Activated CD4-positive, CD25-positive, alpha-beta regulatory T cell treated with anti-CD3 and anti-CD28 coated beads, Interleukin-2, amount 50 U/mL, for 24 hours (primary cell): ENCODE data around the gene PRSS56.

ENCODE experiments used
- ATAC-seq, 2 donors: fragments of 150-1000 bp; cut with Tn5 transposase; one replicate each; pipeline ENCODE4 v1.10.0; 2021; ENCODE audit warnings: mild to moderate bottlenecking in 1 of 2, moderate library complexity in 1 of 2

PRSS56 gene

DNA sequence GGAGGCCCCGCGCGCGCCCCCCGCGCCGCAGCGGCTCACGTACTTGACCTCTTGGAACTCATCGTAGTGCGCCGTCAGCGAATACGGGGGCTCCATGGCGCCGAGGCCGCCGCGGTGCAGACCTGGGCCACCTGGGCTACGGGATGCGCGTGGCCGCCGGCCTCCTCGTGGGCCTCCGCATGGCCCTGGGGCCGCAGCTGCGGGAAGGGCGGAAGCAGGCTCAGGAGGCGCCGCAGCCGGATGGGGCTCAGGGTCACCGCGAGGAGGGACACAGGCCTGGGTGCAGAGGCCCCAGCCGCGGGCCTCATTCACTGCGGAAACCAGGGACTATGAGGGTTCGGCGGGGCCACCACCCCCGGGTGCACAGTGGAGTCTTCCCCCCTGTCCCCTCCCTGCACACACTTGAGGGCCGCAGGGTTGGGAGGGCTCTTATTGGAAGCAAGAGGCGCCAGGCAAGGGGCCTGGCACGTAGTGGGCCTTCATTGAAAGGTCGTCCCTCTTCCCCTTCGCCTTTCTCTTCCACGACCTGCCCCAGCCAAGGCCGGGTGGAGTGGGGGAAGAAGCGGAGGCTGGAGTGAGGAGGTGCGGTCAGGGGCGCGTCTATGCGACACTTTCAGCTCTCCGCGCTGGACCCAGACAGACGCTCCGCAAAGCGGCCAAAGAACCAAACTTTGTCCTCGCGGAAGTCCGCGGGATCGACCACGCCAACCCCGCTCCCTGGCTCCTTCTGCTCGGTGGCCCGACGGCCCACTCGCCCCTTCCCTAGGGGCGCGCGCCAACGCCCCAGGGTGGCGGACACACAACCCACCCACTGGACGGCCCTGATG, 33.4 kb upstream of the PRSS56 start:
- no peak for ATAC-seq

GRCh38 chr2:232487385-232488096, 32.6 kb upstream of the PRSS56 start, which contains the start of gene ECEL1:
ECEL1 (minus strand) TSS chr2:232487834; CDS start chr2:232486653, 1,181 bp downstream.
- no peak for ATAC-seq

DNA sequence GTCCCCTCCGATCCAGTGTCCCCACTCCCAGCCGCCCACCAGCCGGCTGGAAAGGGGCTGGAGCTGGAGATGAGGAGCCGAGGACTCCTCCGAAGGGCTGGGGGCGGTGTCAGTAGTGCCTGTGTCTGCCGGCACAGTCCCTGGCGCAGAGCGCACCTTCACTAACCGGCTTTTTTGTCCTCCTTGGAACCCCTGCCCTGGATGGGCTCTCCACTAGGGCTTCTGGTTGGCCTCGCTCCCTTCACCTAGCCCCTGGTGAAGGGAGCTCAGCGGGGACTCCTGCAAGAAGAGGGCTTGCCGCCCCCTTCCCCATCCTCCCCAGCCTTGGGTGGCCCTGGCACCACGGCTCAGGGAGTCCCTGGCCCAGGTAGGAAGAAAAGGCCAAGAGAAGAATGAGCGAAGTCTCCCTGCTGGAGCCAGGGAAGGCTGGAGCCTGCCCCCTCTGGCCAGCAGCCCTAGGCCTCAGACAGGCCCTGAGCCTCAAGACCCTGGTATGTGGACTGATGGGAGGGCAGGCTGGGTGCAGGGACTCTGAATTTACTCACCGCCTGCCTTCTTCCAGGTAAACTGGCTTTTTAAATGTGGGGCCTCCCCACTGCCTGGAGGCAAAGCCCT, 32.0 kb upstream of the PRSS56 start:
- no peak for ATAC-seq

DNA sequence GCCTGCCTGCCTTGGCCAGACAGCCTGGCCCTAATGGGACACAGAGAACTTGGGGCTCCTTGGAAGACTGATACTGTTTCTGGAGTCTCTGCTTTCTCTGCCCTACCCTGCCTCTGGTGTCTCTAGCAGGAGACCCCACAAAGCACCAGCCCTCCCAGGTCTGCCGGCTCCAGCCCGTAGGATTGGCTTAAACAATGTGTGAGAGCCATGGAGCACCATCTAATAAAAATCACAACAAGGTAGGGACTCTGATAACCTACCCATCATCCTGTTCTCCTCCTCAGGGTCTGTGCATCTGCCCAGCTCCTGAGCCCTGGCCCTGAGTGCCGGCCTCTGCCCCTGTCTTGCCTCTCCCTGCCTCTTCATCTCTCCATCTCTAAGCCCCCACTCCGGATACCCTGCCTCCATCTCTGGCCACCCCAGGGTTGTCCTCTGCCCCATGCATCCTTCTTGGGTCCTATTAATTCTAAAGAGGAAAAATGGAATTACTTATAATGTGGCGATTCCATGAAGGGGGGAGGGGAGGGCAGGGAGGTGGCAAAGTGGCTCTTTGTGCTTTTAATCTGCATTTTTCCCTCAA, 31.4 kb upstream of the PRSS56 start:
- ATAC-seq: no peak

DNA sequence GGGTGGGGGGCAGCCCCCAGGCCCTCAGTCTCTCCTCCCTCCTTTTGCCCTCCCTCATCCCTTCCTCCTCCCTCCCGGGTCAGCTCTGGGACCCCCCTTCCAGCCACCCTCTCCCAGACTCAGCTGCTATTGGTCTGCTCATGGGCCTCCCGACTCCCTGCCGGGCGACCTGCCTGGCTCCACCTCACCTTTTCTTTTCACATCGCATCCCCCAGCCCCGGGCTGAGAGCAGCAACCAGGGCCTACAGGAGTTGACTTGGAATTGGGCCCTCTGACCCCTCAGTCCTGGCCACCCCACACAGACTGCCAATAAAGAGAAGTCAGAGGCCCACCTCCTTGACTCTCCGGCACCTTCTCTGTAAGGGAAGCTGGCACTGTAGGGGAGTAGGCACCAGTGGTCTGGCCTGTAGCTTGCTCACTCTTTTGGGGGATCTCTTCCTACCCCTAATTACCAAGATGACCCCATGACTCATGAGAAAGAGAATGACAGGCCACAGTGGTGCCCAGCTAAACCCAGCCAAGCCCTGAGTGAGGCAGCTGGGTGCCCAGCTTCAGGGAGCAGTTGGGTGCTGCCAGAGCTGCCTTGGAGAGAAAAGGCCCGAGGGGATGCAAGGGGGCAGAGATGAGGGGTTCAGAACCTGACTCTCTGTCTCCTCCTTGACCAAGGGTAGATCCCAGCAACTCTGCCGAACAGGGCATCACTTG, 30.5 kb upstream of the PRSS56 start:
- no peak for ATAC-seq

- no peak for ATAC-seq
These were observed 29.7 kb upstream of the PRSS56 start for GRCh38 chr2:232490221-232491138.

- no peak for ATAC-seq
These were observed 28.9 kb upstream of the PRSS56 start for GRCh38 chr2:232491139-232491780.

GRCh38 chr2:232492236-232492848, 27.8 kb upstream of the PRSS56 start:
- ATAC-seq: no peak

- ATAC-seq: no peak
These were observed 27.1 kb upstream of the PRSS56 start for GRCh38 chr2:232492963-232493700.

- ATAC-seq: no peak
These were observed 26.3 kb upstream of the PRSS56 start for GRCh38 chr2:232493701-232494474.

- no peak for ATAC-seq
These were observed 25.6 kb upstream of the PRSS56 start for GRCh38 chr2:232494542-232494941.

DNA sequence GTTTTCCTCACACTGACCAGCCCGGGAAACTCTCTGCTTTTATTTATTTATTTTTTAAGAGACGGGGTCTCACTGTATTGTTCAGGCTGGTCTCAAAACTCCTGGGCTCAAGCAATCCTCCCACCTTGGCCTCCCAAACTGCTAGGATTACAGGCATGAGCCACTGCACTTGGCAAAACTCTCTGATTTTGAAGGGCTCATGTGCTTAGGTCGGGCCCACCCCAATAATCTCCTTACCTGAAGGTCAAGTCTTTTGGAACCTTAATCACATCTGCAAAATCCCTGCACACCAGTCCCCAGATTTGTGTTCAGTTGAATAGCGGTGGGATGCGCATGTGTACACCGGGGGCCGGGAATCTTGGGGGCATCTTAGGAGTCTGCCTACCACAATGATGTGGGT, 24.9 kb upstream of the PRSS56 start:
- no peak for ATAC-seq

GRCh38 chr2:232496501-232497270, 23.5 kb upstream of the PRSS56 start:
- ATAC-seq: no peak

DNA sequence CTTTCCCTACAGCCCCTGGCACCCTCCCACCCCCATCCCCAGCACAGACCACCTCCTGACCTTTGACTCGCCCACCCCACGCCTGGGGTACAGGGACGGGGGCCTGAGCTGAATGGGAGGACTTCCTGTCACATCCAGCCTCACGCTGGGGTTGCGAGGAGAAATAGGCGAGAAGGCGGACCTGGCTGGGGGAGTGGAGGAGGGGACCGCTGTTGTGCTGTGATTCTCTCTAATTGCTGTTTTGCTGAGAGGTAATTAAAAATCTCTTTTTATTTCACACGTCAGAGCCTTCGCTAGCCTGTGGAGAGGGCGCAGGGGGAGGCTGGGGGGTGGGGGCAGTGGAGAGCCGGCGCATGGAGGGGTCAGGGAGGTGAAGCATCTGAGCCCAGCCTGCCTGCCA, 22.8 kb upstream of the PRSS56 start:
- ATAC-seq: no peak

- ATAC-seq: no peak
These were observed 21.7 kb upstream of the PRSS56 start for GRCh38 chr2:232498452-232498851.

DNA sequence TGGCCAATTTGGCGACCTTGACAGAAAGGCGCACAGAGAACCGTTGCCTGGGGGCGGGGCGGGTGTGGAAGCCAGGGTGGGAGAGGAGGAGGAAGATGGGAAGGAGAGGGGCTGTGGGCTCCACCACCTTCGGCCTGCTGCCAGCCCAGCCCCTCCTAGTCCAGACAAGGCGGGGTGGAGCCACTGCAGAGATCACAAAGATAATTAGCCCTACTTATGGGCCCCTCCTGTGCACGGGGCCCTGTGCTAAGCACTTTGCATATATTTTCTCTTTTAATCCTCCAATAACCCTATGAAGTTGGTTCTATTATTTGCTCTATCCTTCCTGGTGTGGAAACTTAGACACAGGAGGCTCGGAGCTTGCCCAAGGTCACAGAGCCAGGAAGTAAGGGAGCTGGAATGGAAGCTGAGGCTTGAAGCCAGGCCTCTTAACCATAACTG, 18.8 kb upstream of the PRSS56 start:
- no peak for ATAC-seq

GRCh38 chr2:232501794-232502390, 18.3 kb upstream of the PRSS56 start:
- no peak for ATAC-seq

DNA sequence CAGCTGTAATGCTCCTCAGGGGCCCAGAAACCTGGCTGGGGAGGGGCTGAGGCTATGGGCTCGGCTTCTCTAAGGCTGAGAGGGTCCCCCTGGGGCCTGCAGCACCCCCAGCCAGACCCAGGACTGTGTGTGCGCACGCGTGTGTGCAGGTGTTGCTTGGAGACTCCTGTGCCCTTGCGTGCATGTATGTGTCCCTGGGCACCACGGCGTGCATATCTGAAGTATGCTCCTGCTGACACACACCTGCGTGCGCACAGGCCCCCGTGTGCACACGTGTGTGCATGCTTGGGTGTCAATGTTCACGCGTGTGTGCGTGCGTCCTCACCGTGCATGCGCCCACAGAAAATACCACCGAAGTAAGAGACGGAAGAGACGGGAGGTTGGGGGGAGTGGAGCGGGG, 17.7 kb upstream of the PRSS56 start:
- no peak for ATAC-seq
